ENCODE results near the gene RBM34.
A peak's percentile ranks its signal among the peaks of the same experiment; 100 is the strongest.
"Not testable (repeated sequence)": the region's sequence is repeated elsewhere in the genome, so short reads cannot be mapped to it uniquely, and the experiment has no call there.

Gene RBM34

DNA sequence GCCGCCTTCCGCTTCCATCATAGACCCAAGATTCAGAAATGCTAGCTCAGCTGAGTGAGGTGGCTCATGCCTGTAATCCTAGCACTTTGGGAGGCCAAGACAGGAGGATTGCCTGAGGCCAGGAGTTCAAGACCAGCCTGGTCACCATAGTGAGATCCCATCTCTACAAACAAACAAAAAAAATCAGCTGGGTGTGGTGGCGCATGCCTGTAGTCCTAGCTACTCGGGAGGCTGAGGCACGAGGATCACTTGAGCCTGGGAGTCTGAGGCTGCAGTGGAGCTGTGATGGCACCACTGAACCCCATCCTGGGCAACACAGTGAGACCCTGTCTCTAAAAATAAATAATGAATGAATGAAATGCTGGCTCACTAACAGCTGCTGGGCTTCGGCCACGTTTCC is 72.1 kb downstream of the RBM34 start:
- H3K9ac ChIP-seq (ENCODE audit: insufficient read length, low read depth) = peak overlapping the region; percentile 42
- H3K4me1 ChIP-seq (ENCODE audit: insufficient read depth, insufficient read length) = peaks cover 17% of the 10 kb centered on the region
- H3K36me3 ChIP-seq (ENCODE audit: insufficient read depth, insufficient read length, low read length) = no peaks in the 10 kb centered on the region
- no peaks in the 10 kb centered on the region for H3K9me3 ChIP-seq (ENCODE audit: insufficient read depth, low read length)
- no peak for DNase-seq (ENCODE audit: low read depth, low spot score)
- TF ChIP-seq SUZ12 (IDR thresholded peaks at IDR 0.05; ENCODE audit: extremely low read depth, insufficient read depth, insufficient read length) (no peak), ZNF274 (IDR thresholded peaks at IDR 0.05; ENCODE audit: low read depth, low read length) (no peak), YY1 (IDR thresholded peaks at IDR 0.05; ENCODE audit: insufficient read depth, insufficient read length) (no peak)
- H3K27me3 ChIP-seq (ENCODE audit: insufficient read depth, insufficient read length) = no peaks in the 10 kb centered on the region
- no peak overlapping the region for H3K4me3 ChIP-seq (ENCODE audit: insufficient read length, low read depth)

DNA sequence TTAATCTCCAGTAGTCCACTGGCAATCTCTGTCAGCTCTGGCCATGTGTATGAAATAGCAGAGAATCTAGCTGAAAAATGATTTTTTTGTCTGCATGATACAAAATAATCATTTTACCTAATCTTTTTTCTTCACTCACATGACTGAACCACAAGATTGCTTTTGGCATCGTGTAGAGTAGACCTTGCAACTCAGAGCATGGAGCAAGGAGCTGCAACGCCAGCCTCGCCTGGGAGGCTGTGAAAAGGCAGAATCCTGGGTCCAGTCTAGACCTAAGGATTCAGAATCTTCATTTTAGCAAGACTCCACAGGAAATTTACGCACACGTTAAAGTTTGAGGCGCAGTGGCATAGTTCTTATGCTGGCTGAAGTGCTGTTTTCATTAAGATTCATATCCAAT is 72.6 kb downstream of the RBM34 start:
- DNase-seq (ENCODE audit: low read depth, low spot score) = no peak
- TF ChIP-seq SUZ12 (IDR thresholded peaks at IDR 0.05; ENCODE audit: extremely low read depth, insufficient read depth, insufficient read length) (no peak), ZNF274 (IDR thresholded peaks at IDR 0.05; ENCODE audit: low read depth, low read length) (no peak), YY1 (IDR thresholded peaks at IDR 0.05; ENCODE audit: insufficient read depth, insufficient read length) (no peak)
- peaks cover 17% of the 10 kb centered on the region for H3K4me1 ChIP-seq (ENCODE audit: insufficient read depth, insufficient read length)

DNA sequence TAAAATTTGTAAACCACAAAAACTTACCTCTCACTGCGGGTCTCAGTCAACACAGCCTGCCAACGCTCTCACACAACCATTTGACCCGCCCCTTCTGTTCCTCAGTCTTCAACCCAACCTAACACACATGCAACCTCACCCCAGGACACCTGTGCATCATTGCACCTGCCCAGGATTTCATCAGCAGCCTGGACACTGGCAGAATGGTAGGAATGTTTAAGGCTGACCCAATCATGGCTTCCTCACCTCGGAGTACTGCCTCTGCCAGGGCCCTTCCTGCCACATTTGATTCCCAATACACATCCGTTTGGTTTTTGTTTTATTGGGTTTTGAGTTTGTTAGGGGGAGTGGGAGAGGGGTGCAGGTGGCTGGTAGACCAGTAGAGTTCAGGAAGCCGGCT is 73.1 kb downstream of the RBM34 start:
- no peaks in the 10 kb centered on the region for H3K36me3 ChIP-seq (ENCODE audit: insufficient read depth, insufficient read length, low read length)
- no peak for DNase-seq (ENCODE audit: low read depth, low spot score)
- no peak overlapping the region for H3K4me3 ChIP-seq (ENCODE audit: insufficient read length, low read depth)
- peaks cover 18% of the 10 kb centered on the region for H3K4me1 ChIP-seq (ENCODE audit: insufficient read depth, insufficient read length)
- H3K9me3 ChIP-seq (ENCODE audit: insufficient read depth, low read length) = no peaks in the 10 kb centered on the region
- H3K9ac ChIP-seq (ENCODE audit: insufficient read length, low read depth) = no peak overlapping the region
- TF ChIP-seq YY1 (IDR thresholded peaks at IDR 0.05; ENCODE audit: insufficient read depth, insufficient read length) = no peak
- no peak for TF ChIP-seq ZNF274 (IDR thresholded peaks at IDR 0.05; ENCODE audit: low read depth, low read length)
- TF ChIP-seq SUZ12 (IDR thresholded peaks at IDR 0.05; ENCODE audit: extremely low read depth, insufficient read depth, insufficient read length) = no peak
- H3K27me3 ChIP-seq (ENCODE audit: insufficient read depth, insufficient read length) = no peaks in the 10 kb centered on the region

More for the DNA sequence above, 72.6 kb downstream of the RBM34 start:
- Histone ChIP-seq H3K36me3 (ENCODE audit: insufficient read depth, insufficient read length, low read length) (no peaks in the 10 kb centered on the region), H3K4me3 (ENCODE audit: insufficient read length, low read depth) (no peak overlapping the region), H3K27me3 (ENCODE audit: insufficient read depth, insufficient read length) (no peaks in the 10 kb centered on the region), H3K9ac (ENCODE audit: insufficient read length, low read depth) (no peak overlapping the region), H3K9me3 (ENCODE audit: insufficient read depth, low read length) (no peaks in the 10 kb centered on the region)

DNA sequence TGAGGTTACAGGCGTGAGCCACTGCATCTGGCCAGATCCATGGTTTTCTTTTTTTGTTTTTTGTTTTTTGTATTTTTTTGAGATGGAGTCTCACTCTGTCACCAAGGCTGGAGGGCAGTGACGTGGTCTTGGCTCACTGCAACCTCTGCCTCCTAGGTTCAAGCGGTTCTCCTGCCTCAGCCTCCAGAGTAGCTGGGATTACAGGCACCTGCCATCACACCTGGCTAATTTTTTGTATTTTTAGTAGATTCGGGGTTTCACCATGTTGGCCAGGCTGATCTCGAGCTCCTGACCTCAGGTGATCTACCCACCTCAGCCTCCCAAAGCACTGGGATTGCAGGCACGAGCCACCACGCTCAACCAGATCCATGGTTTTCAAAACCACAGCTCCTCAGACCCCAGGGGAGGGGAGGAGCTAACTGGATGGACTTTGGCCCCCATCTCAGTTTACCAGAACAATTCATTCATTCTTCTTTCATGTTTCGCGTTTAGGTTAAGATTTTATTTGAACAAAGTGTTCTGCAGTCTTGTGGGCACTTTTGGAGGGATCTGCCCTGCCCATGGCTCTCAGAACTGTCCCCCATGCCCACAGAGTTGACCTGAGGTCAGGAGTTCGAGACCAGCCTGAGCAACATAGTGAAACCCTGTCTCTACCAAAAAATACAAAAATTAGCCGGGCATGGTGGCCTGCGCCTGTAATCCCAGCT is 75.5 kb downstream of the RBM34 start:
- not testable (repeated sequence) for H3K9me3 ChIP-seq (ENCODE audit: insufficient read depth, low read length); H3K9ac ChIP-seq (ENCODE audit: insufficient read length, low read depth); H3K4me3 ChIP-seq (ENCODE audit: insufficient read length, low read depth); H3K36me3 ChIP-seq (ENCODE audit: insufficient read depth, insufficient read length, low read length); DNase-seq (ENCODE audit: low read depth, low spot score); H3K27me3 ChIP-seq (ENCODE audit: insufficient read depth, insufficient read length)
- peaks cover 11% of the 10 kb centered on the region for H3K4me1 ChIP-seq (ENCODE audit: insufficient read depth, insufficient read length)

Measured in NT2/D1 (cell line).